HG02798 (cell line): ENCODE data around the gene TTLL11.
"Not testable (repeated sequence)": the region's sequence is repeated elsewhere in the genome, so short reads cannot be mapped to it uniquely, and the experiment has no call there.

Source experiments
- ATAC-seq: cut with Tn5 transposase; IDR thresholded peaks from one replicate; pipeline ENCODE4 v1.9.1; 2021; ENCODE audit warnings: mild to moderate bottlenecking; ENCODE audit not compliant: unreplicated experiment, poor library complexity

TTLL11 gene

DNA sequence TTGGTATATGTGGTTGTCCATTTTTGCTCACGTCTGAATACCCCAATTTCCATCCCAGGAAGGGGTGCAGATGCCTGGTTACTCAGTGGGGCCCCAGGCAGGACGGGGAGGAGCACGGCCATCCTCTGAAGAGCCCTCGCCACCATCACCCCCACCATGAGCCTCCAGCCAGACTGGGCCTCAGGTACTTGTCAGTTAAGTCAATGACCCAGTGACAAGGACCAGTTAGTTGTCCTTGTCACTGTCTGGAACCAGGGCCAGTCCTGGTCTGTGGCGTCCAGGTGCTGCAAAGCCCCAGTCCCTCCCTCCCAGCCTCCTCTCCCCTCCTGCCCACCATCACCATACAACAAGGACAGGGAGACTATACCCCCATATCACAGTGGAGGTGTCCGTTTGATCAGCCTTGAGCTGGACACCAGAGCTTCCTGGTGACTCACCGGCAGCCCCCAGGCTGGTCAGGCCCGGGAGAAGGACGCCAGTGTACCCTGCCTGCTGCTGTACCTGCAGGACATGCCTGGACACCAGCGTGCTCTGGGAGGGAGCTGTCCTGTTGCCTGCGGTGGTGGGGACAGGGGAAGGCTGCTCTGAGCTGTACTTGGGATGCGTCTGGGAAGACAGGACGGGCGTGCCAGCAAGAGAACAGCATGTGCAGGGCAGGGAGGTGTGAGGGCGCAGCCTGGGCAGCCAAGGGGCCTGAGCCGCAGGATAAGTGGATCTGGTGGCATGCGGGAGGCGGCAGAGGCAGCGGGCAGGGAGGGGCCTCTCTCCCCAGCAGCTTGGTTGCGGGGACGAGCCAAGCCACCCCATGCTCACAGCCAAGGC, 32.6 kb upstream of the TTLL11 start:
- ATAC-seq = no peak

DNA sequence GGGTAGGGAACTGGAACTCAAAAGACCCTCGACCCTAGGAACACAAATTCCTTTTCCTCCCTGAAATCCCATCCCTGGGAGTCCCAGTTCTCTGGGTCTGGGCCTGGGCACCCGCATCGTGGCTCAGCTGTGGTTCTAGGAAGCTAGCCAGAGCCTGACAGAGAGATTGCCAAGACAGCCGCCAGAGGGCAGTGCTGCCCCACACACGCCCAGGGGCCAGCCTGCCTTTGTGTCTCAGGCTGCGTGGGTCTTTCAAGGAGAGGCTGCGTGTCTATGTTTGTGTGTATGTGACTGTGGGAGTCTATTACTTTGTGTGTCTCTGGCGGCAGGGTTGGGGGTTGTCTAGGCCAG, 32.0 kb upstream of the TTLL11 start:
- ATAC-seq = peak; percentile 78

DNA sequence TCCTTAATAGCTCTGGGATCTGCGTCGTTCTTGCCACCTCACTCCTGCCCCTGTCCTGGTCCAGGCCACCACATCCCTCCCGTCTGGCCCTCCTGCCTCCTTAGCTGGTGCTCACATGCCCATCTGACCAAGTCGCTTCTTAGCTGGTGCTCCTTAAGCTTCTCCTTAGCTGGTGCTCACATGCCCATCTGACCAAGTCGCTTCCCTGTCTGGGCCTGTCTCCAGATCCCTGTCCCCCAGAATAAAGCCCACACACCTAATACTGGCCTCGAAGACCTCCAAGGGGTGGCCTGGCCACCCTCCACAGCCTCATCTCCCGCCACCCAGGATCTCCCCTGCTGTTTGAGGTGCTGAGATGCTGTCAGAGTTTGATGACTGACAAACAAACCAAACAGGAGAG, 31.4 kb upstream of the TTLL11 start:
- no peak for ATAC-seq

DNA sequence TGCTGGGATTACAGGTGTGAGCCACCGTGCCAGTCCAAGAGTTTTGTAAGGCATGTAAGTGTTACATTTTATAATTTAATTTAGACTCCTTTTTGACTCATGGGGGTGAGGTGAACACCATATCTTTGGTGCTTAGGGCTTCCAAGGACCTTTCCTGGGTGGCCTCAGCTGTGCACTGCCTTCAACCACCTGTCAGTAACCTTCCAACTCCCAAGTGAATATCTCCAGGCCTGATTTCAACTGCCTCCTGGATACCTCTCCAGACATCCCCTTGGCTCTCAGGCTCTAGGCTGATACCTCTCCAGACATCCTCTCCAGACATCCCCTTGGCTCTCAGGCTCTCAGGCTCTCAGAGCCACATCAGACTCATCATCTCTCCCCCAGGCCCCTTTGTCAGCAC, 30.9 kb upstream of the TTLL11 start:
- ATAC-seq = no peak

DNA sequence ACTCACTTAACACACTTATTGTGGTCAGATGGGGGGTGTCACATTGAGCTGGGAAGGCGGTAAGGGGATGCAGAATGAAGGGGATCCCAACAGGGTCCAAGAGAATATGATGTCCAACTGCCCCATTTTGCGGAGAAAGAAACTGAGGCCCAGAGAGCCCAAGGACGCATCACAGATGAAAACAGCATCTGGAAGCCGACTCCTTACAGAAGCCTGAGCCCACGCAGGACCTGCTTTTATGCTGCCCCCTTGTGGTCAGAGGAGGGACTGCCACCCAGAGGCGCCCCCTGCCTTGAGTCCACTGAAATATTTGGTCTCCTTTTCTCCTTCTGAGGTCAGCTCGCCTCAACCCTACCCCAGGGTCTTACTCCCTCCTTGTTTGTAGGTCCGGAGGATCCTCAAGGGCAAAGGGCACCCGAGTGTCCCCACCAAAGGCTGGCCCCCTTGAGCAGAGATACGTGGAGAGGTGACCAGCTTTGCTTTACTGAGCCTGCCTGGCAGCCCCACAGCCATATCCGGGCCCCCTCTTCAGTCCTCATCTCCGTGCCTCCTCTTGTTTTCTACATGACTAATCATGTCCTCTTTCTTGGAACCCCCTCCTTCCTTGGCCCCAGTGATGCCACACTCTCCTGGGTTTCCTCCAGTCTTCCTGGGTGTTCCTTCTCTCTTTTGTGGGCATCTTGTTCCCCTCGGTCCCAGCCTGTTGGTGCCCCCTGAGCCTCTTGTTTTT, 30.0 kb upstream of the TTLL11 start:
- no peak for ATAC-seq

DNA sequence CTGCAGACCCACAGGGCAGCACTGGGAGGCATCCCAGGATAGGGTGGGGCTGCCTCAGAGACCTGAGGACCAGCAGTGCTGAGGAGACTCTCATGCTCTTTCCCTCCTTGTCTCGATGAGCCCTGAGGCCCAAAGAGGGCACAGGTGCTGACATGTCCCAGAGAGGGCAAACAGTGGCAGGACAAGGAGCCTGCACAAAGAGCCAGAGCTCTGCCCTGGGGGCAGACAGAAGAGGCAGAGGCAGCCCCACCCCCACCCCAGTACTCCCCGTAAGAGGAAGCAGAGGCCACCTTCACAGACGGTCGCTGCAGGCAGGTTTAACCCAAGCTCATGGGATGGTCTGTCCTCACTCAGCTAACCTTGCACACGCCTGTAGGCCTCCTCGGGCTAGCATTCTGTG, 29.4 kb upstream of the TTLL11 start:
- no peak for ATAC-seq

DNA sequence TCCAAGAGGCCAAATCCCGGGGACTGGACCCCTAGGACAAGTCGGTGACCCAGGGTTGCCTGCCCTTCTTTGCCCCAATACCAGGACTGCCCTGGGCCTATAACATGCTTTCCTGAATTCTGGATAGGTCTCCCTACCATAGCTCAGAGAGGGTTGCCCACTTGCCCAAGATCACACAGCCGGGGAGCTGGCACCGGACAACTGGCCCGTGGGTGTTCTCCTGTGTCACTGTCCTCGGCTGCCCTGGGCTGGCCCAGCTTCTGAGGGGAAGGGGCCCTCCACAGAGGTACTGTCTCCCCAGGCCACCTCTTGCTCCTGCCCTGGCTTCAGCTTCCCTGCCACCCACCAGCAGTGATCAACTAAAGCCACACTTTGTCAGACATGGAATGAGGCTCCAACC, 28.8 kb upstream of the TTLL11 start:
- no peak for ATAC-seq

DNA sequence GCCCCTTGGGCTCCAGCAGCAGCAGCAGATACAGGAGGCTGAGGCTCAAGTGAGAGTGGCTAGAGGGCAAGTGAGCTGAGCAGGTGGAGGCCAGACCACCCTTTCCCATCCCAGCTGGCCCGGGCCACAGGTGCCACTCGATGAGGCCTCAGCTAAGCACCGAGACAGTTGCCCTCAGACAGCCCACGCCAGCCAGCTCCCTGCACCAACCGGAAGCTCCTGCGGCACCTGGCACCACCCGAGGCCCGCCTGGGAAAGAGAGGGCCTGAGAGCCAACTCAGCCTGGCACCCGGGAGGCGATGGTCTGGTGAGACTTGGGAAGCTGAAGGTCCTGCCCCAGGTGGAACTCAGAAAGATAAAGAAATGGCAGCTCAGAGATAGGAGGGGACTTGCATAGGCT, 28.3 kb upstream of the TTLL11 start:
- no peak for ATAC-seq

DNA sequence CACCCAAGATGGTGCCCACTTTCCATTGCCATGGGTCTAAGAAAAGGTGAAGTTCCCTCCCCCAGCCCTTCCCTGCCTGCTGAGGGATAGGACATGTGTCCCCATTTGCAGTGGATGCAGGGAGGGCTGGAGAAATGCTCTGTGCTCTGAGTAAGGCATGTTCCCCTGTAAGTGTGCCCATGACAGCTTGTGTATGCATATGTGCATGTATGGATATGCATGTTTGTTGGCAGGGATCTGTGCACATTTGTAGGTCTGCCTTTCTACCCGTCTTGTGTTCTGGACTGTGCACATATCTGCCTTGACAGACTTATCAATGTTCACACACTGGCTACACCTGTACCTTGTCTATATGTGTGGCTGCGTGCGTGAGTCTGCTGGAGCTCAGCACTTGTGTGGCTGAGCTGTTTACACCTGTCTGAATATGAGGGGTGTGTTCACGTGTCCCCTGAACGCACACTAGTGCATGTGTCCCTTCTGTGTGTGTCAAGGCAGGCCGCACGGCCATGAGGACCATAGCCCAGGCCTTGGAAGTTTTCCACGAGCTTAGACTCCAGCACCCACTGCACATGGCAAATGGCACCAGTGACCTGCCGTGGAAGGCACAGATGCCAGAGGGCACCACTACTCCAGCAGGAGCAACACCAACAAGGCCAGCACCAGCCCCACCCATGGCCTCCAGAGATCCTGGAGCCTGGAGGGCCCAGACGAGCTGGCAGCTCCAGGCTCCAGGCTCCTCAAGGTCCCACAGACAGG, 27.4 kb upstream of the TTLL11 start:
- ATAC-seq = no peak

DNA sequence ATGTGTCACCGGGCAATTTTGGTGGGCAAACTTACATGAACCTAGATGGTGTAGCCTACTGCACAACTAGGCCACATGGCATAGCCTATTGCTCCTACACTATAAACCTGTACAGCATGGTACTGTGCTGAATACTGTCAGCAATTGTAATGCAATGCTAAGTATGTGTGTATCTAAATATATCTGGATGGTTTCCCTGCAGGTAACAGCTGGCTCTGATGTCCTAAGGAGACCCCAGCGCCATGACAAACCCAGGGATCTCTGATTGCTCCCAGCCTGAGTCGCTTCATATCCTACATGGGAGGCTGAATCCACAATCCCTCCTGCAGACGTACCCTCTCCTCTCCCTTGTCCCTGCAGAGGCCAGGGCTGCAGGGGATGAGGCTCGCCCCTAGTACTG, 26.6 kb upstream of the TTLL11 start:
- no peak for ATAC-seq

DNA sequence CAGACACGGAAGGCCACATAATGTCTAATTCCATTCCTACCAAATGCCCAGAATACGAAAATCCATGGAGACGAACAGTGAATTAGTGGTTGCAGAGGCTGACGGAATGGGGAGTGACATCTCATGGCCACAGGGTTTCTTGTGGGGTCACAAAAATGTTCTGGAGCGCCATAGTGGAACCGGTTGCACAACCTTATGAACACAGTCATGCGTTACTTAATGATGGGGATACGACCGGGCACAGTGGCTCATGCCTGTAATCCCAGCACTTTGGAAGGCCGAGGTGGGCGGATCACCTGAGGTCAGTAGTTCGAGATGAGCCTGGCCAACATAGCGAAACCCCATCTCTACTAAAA, 26.0 kb upstream of the TTLL11 start:
- no peak for ATAC-seq

DNA sequence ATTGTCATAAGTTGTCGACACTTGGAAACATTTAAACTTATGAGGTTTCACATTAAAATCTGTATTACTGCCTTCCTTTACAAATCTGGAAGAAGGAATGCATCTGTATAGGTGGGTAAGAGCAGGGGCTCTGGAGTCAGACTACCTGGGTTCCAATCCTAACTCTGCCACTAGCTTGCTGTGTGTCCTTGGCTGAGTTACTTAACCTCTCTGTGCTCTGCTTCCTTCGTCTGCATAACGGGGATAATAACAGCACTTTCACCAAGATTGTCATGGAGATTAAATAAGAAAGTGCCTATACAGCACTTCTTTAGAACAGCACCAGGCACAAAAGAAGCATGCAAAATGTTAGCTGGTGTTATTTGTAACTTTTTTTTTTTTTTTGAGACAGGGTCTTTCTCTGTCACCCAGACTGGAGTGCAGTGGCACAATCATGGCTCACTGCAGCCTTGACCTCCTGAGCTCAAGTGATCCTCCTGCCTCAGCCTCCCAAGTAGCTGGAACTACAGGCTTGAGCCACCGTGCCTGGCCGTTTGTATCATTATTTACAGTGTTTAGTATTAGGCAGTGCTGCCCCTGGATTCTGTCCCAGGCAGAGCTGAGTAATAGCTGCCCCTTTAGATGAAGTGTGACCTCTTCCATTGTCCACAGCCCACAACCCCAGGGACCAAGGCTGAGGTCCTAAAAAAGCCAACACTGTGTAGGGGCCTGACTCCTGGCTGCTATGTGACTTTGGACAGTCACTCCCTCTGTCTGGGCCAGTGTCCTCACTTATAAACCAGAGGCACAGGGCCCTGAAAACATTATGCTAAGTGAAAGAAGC, 25.4 kb upstream of the TTLL11 start:
- no peak for ATAC-seq

DNA sequence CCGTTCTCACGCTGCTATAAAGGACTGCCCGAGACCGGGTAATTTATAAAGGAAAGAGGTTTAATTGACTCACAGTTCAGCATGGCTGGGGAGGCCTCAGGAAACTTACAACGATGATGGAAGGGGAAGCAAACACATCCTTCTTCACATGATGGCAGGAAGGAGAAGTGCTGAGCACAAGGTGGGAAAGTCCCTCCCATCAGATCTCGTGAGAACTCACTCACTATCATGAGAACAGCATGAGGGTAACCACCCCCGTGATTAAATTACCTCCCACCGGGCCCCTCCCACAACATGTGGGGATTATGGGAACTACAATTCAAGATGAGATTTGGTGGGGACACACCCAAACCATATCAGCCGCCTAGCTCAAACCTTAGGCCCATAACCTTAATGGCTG, 24.1 kb upstream of the TTLL11 start:
- ATAC-seq = not testable (repeated sequence)

DNA sequence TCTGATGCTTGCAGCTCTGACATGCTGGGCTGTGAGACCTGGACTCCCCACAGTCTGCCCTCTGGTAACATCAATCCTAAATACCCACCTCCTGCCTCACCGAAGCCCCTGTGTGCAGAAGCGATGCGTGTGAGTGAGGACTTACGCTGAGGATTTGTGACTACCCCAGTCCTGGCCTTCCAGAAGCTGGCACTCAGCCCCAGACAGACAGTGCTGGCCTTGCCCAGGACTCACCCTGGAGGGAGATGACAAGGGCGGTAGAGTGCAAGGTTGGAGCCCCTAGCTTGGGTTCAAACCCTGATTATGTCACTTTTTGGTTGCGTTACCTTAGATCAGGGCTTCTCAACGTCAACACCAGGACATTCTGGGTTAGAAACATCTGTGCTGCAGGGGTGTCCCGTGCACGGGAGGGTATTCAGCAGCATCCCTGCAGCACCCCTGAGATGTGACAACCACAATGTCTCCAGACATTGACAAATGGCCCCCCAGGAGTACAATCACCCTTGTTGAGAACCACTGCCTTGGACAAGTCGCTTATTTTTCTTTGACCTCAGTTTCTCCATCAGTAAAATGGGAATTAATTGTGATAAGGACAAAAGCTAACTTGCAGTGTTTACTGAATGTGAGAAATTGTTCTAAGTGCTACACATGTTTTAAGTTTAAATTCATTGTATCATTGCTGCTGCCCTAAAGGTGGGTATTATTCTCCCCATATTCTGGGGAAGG, 23.5 kb upstream of the TTLL11 start:
- ATAC-seq = no peak

DNA sequence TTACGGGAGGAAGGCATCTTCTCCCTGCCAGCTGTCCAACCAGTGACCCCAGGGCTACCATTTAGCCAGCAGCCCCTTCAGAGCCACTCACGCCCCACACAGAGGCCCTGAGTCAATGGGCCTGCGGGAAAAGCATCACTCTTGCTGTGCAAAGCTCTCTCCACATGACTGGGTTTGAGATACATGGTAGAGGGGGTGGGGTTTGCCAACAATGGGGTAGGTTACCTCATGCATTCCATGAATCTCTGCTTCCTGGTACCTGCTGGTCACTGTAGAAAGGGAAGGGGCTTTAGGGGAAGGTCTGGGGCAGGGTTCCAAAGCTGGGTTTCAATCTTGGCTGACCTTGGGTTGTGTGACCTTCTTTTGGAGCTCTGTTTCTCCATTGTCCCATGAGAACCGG, 22.9 kb upstream of the TTLL11 start:
- no peak for ATAC-seq

DNA sequence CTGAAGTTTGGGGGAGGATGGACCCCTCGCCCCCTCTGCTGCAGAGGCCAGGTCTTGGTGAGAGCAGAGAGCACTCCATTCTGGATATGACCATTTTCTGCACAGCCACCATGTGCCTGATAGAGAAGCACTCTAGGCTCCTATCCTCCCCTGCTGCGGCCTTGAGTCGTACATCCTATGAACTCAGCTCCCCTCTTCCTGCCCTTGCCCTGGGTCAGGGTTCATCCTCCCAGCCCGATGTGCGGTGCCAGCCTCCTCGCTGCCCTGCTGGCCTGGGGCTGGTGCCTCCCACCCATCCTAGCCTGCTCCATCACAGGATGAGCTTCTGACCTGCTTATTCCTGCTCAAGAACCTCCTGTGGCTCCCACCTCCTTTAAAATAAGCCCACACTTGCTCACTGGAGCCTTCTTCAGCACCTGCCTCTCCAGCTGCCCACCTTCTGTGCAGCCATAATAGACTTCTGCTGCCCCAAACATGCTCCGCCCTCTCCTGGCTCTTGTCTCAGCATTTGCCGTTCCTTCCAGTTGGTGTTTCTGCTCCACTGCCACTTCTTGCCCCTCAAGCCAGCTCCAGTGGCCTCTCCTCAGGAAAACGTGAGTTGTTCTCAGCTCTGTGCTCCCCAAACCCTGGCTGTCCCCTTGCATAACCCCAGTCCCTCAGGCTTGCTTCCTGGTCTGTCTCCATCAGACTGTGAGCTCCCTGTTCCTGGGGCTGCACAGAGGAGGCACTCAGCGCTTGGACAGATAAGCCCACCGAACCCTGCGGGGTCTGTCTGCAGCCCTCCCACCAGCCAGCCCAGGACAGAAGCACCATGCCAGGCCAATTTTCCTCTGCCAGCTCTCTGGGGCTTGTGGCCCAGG, 22.3 kb upstream of the TTLL11 start:
- ATAC-seq = no peak

DNA sequence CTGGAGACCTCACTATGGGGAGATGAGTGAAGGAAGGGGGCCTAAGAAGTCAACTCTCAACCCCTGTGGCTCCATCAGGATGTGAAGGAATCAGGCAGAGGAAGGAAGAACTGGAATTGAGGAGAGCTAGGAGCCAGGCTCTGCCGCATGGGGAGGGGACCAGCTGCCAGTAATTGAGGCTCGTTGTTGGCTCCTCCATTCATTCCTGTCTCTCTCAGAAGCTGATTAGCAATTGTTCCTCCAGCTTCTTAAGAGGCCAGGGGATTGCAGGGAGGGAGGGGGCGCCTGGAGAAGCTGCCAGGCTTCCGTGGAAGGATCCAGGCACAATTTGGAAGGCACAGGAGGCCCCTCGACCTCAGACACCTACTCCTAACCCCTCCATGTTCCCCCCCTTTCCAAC, 20.5 kb upstream of the TTLL11 start:
- ATAC-seq = no peak

DNA sequence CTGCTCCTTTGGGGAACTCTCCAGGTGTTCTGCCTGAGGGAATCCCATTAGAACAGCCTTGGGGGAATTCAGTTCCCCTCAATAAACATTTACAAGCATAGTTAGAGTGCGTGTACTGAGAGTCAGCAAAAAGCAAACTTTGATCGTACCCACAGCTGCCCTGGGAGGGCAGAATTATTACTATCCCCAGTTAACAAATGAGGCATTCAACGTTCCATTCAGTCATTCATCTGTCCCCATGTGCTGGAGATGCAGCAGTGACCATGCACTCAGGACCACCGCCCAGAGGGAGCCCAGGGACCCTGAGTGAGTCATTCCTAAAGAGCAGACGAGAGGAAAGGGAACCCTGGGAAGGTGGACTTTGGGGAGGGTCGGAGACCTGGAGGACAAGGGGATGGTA, 19.1 kb upstream of the TTLL11 start:
- ATAC-seq = no peak
